HL-60 (cell line): ENCODE measurements around the gene SIRPB1.
A peak's percentile ranks its signal among the peaks of the same experiment; 100 is the strongest.

Experiments used
- DNase-seq, 2 experiments: peaks; one replicate each; pipeline ENCODE4 v3.0.0-alpha.2; 2010 to 2020; ENCODE audit warnings: low read depth in 1 of 2, low spot score in 1 of 2
- H3K27ac ChIP-seq: fragments of 250-450 bp; sonication (Bioruptor Pico); replicated peaks from 2 replicates; pipeline ENCODE4 v1.5.1; 2020; ENCODE audit warnings: mild to moderate bottlenecking, moderate library complexity
- H3K27me3 ChIP-seq: fragments of 250-450 bp; sonication (Bioruptor Pico); 2 replicates; pipeline ENCODE4 v1.5.1; 2021; ENCODE audit warnings: mild to moderate bottlenecking, moderate library complexity; ENCODE audit not compliant: insufficient read depth, poor library complexity, severe bottlenecking
- H3K4me3 ChIP-seq: replicated peaks from 2 replicates; pipeline ENCODE4 v1.5.1; 2011; ENCODE audit warnings: mild to moderate bottlenecking, control low read depth, low read length; ENCODE audit not compliant: insufficient read depth
- GABPA ChIP-seq: IDR thresholded peaks from 2 replicates; pipeline ENCODE4 v1.6.1; 2012; ENCODE audit warnings: low read depth
- POLR2AphosphoS5 ChIP-seq: IDR thresholded peaks from 2 replicates; pipeline ENCODE4 v1.6.1; 2012; ENCODE audit warnings: low read depth
- SPI1 ChIP-seq: IDR thresholded peaks from 2 replicates; pipeline ENCODE4 v1.6.1; 2012; ENCODE audit warnings: low read depth, mild to moderate bottlenecking, borderline replicate concordance
- TF ChIP-seq, protein P1 (sequence below): IDR thresholded peaks from one replicate; pipeline ENCODE4 v1.5.1; 2011; ENCODE audit warnings: low read length, control low read depth, inconsistent platforms; ENCODE audit not compliant: insufficient read depth
- TF ChIP-seq, protein P2 (sequence below): IDR thresholded peaks from 2 replicates; pipeline ENCODE4 v1.6.1; 2012; ENCODE audit warnings: low read depth; ENCODE audit not compliant: insufficient replicate concordance

Gene SIRPB1

DNA sequence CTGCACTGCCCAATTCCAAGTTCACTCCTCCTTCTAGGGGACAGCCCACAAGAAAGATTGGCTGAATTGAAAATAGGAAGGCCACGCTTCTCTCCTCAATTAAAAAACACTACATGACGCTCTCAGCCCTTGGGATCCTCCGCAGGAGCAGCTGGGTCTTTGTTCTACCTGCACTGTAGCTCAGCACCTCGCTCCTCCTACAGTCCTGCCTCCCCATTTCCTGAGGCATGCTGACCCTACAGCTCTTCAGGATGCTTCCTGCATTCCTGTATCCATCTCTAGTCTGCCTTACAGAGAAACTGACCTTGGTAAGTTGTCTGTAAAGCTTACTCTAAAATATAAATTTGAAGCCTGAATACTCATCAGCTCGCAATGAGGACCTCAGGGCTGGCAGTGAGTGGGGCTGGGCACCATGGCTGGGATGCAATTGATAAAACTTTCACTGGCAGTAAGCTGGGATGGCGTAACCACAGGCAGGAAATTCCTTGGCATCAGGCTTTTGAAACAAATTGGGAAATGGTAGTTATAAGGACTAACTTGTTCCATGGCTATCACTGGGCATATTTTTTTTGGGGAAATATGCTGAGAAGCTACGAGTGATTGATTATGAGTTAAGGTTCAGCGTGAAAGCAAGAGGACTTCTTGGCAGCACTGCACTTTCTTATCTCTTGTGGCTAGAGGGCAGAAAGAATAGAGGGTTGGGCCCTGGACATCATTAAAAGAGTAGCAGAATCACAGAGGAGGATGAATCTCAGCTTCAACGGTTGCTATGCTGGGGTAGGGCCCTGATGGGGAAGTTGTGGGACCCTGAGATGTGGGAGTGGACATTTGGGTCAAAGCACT, 11.7 kb upstream of the SIRPB1 start:
- H3K27me3 ChIP-seq, result no peaks in the 10 kb centered on the region
- H3K27ac ChIP-seq, result no peak overlapping the region
- DNase-seq, result peak in 1 of 2 experiments; percentile 49
- no peak overlapping the region for H3K4me3 ChIP-seq
- TF ChIP-seq, protein P1, sequence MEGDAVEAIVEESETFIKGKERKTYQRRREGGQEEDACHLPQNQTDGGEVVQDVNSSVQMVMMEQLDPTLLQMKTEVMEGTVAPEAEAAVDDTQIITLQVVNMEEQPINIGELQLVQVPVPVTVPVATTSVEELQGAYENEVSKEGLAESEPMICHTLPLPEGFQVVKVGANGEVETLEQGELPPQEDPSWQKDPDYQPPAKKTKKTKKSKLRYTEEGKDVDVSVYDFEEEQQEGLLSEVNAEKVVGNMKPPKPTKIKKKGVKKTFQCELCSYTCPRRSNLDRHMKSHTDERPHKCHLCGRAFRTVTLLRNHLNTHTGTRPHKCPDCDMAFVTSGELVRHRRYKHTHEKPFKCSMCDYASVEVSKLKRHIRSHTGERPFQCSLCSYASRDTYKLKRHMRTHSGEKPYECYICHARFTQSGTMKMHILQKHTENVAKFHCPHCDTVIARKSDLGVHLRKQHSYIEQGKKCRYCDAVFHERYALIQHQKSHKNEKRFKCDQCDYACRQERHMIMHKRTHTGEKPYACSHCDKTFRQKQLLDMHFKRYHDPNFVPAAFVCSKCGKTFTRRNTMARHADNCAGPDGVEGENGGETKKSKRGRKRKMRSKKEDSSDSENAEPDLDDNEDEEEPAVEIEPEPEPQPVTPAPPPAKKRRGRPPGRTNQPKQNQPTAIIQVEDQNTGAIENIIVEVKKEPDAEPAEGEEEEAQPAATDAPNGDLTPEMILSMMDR, result no peak
- no peak for TF ChIP-seq SPI1
- TF ChIP-seq, protein P2, sequence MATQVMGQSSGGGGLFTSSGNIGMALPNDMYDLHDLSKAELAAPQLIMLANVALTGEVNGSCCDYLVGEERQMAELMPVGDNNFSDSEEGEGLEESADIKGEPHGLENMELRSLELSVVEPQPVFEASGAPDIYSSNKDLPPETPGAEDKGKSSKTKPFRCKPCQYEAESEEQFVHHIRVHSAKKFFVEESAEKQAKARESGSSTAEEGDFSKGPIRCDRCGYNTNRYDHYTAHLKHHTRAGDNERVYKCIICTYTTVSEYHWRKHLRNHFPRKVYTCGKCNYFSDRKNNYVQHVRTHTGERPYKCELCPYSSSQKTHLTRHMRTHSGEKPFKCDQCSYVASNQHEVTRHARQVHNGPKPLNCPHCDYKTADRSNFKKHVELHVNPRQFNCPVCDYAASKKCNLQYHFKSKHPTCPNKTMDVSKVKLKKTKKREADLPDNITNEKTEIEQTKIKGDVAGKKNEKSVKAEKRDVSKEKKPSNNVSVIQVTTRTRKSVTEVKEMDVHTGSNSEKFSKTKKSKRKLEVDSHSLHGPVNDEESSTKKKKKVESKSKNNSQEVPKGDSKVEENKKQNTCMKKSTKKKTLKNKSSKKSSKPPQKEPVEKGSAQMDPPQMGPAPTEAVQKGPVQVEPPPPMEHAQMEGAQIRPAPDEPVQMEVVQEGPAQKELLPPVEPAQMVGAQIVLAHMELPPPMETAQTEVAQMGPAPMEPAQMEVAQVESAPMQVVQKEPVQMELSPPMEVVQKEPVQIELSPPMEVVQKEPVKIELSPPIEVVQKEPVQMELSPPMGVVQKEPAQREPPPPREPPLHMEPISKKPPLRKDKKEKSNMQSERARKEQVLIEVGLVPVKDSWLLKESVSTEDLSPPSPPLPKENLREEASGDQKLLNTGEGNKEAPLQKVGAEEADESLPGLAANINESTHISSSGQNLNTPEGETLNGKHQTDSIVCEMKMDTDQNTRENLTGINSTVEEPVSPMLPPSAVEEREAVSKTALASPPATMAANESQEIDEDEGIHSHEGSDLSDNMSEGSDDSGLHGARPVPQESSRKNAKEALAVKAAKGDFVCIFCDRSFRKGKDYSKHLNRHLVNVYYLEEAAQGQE, result no peak

DNA sequence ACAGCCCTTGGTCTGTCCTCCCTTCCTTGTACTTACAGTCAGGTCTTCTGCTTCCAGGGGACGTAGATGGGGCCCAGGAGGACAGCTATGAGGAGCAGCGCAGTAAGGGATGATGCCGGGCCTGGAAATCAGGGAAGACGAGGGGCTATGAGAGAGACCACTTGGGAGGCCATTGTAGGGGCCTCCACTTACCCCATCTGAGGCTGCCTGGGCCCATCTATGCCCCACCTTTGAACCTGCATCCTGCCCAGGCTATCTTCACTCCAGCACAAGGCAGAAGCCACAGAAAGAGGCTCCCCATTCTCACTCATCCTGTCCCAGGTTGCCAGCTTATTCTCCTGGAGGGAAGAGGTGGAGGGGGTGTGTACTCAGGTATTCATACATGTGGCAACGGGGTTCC, 10.4 kb upstream of the SIRPB1 start:
- Histone ChIP-seq H3K27ac (no peak overlapping the region), H3K4me3 (no peak overlapping the region)
- TF ChIP-seq, protein P1, result no peak
- no peak for TF ChIP-seq GABPA
- TF ChIP-seq, protein P2, result no peak
- TF ChIP-seq SPI1, result no peak
- no peak for TF ChIP-seq POLR2AphosphoS5

DNA sequence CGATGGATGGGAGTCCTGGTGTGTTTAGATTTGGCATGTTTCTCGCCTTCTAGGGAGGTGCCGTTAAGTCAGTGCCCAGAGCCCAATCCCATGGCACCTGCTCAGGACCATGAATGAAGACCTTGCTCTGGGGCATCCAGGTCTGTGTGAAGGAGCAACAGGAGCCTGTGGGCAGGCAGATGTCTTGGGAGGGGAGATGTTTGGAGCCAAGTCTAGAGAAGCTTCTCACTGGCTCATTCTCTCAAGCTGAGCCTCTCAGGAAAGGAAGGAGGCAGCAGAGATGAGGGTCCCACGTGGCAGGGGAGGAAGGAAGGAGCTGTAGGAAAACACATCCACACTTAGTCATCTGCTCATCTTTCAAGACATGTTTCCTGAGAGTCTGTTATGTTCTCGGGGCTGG, 9.5 kb upstream of the SIRPB1 start:
- no peak for TF ChIP-seq SPI1
- no peak for TF ChIP-seq GABPA
- TF ChIP-seq, protein P1, result no peak
- no peak for TF ChIP-seq POLR2AphosphoS5
- TF ChIP-seq, protein P2, result no peak
- Histone ChIP-seq H3K27me3 (no peaks in the 10 kb centered on the region), H3K27ac (peak overlapping the region; percentile 53), H3K4me3 (no peak overlapping the region)
- DNase-seq, result peak in 1 of 2 experiments; percentile 1

More for the DNA sequence above, 10.4 kb upstream of the SIRPB1 start:
- DNase-seq, result no peak
- H3K27me3 ChIP-seq, result no peaks in the 10 kb centered on the region
